A673 (cell line): ENCODE measurements around the gene SYK.

ENCODE experiments used
- CTCF ChIP-seq: fragments of 300-800, 200-600 bp; sonication (generic); conservative IDR thresholded peaks from 2 replicates; pipeline ENCODE4 v1.5.1; 2017; ENCODE audit warnings: low read depth, mild to moderate bottlenecking, antibody characterized with exemption, low read length, moderate library complexity, mixed read lengths
- EZH2 ChIP-seq: fragments of 200-600 bp; sonication (generic); IDR thresholded peaks from 2 replicates; pipeline ENCODE4 v1.6.1; 2017; ENCODE audit warnings: borderline replicate concordance, low read depth, mild to moderate bottlenecking, mixed read lengths, antibody characterized with exemption, low read length; ENCODE audit not compliant: poor library complexity, severe bottlenecking

DNA sequence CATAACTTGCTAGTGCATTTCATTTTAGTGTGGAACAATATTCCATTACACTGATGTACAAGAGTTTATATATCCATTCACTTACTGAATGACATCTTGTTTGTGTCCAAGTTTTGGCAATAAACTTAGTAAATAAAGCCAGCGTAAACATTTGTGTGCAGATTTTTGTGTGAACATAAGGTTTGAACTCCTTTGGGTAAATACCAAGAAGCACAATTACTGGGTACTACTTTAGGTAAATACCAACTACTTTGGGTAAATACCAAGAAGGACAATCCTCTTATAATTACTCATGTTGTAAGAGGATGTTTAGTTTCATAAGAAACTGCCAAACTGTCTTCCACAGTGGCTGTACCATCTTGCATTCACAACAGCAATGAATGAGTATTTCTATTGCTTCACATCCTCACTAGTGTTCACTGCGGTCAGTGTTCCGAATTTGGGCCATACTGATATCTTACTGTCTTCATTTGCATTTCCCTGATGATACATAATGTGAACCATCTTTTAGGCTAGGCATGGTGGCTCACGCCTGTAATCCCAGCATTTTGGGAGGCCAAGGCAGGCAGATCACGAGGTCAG lies 2.3 kb upstream of the SYK start:
- TF ChIP-seq CTCF, result no peak
- TF ChIP-seq EZH2, result no peak
